MG63 (cell line): ENCODE results near the gene SRGAP1. TPM values are rescaled to one million over a fixed set of nuclear protein-coding genes. Genes with fewer than 3 reads are reported as not detected.

ENCODE experiments used
- DNase-seq: peaks from one replicate; pipeline ENCODE4 v3.0.0-alpha.2; 2020
- H3K27me3 ChIP-seq: fragments of 250-450 bp; sonication (Bioruptor Pico); 2 replicates; pipeline ENCODE4 v1.5.1; 2020; ENCODE audit warnings: mild to moderate bottlenecking, moderate library complexity
- H3K36me3 ChIP-seq: fragments of 250-450 bp; sonication (Bioruptor Pico); 2 replicates; pipeline ENCODE4 v1.5.1; 2020; ENCODE audit warnings: mild to moderate bottlenecking, moderate library complexity
- H3K4me3 ChIP-seq: fragments of 250-450 bp; sonication (Bioruptor Pico); 2 replicates; pipeline ENCODE4 v1.5.1; 2020; ENCODE audit warnings: mild to moderate bottlenecking, moderate library complexity
- H3K9me3 ChIP-seq: fragments of 250-450 bp; sonication (Bioruptor Pico); 2 replicates; pipeline ENCODE4 v1.5.1; 2020; ENCODE audit warnings: mild to moderate bottlenecking, moderate library complexity
- total RNA-seq: library from RNA; depleted of rRNA; stranded (reverse); fragments of >200 nt; shearing (Covaris generic); gene quantifications from 2 replicates; pipeline ENCODE4 v1.2.3, GENCODE V29; 2014; ENCODE audit warnings: low replicate concordance

SRGAP1 gene
- total RNA-seq, 1 experiment from 2014 or later, result 0.99 TPM

GRCh38 chr12:64042911-64043310, 198.4 kb downstream of the SRGAP1 start:
- H3K36me3 ChIP-seq, result peaks cover 7% of the 10 kb centered on the region
- H3K4me3 ChIP-seq, result no peak overlapping the region
- no peaks in the 10 kb centered on the region for H3K27me3 ChIP-seq
- H3K9me3 ChIP-seq, result no peaks in the 10 kb centered on the region
- DNase-seq, result no peak

DNA sequence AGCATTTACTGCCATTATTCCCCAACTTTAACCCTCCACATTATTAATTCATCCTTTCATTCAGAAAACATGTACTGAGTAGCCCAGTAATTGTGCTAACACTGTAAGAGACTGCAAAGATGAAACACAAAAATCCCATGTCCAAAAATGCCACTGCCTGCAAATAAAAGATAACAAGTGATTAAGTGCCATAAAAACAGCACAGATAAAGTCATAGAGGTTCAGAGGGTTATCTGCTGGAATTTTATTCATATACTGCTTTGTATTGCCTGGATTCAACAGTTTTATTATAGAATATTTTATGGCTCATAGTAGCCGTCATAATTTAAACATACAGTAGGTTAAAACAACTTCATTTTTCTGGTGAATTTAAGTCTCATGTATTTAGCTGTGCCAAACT, 199.7 kb downstream of the SRGAP1 start:
- peaks cover 1% of the 10 kb centered on the region; the same call in 1 of the 2 replicates for H3K9me3 ChIP-seq
- H3K36me3 ChIP-seq, result peaks cover 17% of the 10 kb centered on the region
- no peak for DNase-seq
- no peak overlapping the region for H3K4me3 ChIP-seq
- H3K27me3 ChIP-seq, result no peaks in the 10 kb centered on the region

- Histone ChIP-seq H3K4me3 (no peak overlapping the region), H3K9me3 (peaks cover 6% of the 10 kb centered on the region; the same call in 1 of the 2 replicates), H3K36me3 (peaks cover 42% of the 10 kb centered on the region), H3K27me3 (no peaks in the 10 kb centered on the region)
- no peak for DNase-seq
These were observed 206.6 kb downstream of the SRGAP1 start for GRCh38 chr12:64051057-64051456.

GRCh38 chr12:64053117-64053516, 208.6 kb downstream of the SRGAP1 start:
- H3K27me3 ChIP-seq, result no peaks in the 10 kb centered on the region
- peaks cover 38% of the 10 kb centered on the region for H3K36me3 ChIP-seq
- no peak for DNase-seq
- peaks cover 6% of the 10 kb centered on the region; the same call in 1 of the 2 replicates for H3K9me3 ChIP-seq
- H3K4me3 ChIP-seq, result no peak overlapping the region

GRCh38 chr12:64054079-64054520, 209.6 kb downstream of the SRGAP1 start:
- H3K4me3 ChIP-seq, result no peak overlapping the region
- H3K9me3 ChIP-seq, result peaks cover 5% of the 10 kb centered on the region; the same call in 1 of the 2 replicates
- H3K36me3 ChIP-seq, result peaks cover 30% of the 10 kb centered on the region
- DNase-seq, result no peak
- no peaks in the 10 kb centered on the region for H3K27me3 ChIP-seq

DNA sequence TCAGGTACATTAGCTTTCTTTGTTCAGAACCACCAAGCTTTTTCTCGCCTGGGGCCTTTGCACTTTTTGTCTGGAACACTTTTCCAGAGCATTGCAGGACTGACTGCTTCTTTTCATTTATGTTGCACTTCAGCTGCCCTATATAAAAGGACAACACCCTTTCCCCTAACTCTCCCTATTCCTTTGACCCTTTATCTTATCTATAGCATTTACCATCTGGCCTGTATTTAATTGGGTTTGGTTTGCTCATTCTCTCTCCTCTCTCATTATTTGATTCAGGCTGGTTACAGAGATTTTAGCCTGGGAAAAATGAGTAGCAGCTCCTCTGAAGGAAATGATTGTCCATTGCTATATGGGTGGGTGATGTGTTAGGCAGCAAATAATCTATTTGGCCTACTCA, 212.2 kb downstream of the SRGAP1 start:
- Histone ChIP-seq H3K36me3 (peaks cover 12% of the 10 kb centered on the region), H3K4me3 (no peak overlapping the region), H3K27me3 (no peaks in the 10 kb centered on the region), H3K9me3 (0 out of 2 replicates have a peak, but pooled peaks cover 2% of the 10 kb centered on the region)
- DNase-seq, result no peak

- Histone ChIP-seq H3K9me3 (0 out of 2 replicates have a peak, but pooled peaks cover 2% of the 10 kb centered on the region), H3K27me3 (no peaks in the 10 kb centered on the region), H3K4me3 (no peak overlapping the region), H3K36me3 (peaks cover 9% of the 10 kb centered on the region; the same call in 1 of the 2 replicates)
- no peak for DNase-seq
These were observed 213.2 kb downstream of the SRGAP1 start for GRCh38 chr12:64057706-64058105.

GRCh38 chr12:64058541-64059265, 214.2 kb downstream of the SRGAP1 start:
- peaks cover 9% of the 10 kb centered on the region; the same call in 1 of the 2 replicates for H3K36me3 ChIP-seq
- H3K9me3 ChIP-seq, result 0 out of 2 replicates have a peak, but pooled peaks cover 2% of the 10 kb centered on the region
- H3K4me3 ChIP-seq, result no peak overlapping the region
- no peak for DNase-seq
- H3K27me3 ChIP-seq, result no peaks in the 10 kb centered on the region

- DNase-seq, result no peak
- H3K36me3 ChIP-seq, result peaks cover 5% of the 10 kb centered on the region; the same call in 1 of the 2 replicates
- no peaks in the 10 kb centered on the region for H3K27me3 ChIP-seq
- no peak overlapping the region for H3K4me3 ChIP-seq
- H3K9me3 ChIP-seq, result no peaks in the 10 kb centered on the region
These were observed 215.2 kb downstream of the SRGAP1 start for GRCh38 chr12:64059685-64060084.

GRCh38 chr12:64061868-64062375, 217.4 kb downstream of the SRGAP1 start:
- Histone ChIP-seq H3K4me3 (no peak overlapping the region), H3K36me3 (peaks cover 15% of the 10 kb centered on the region), H3K27me3 (no peaks in the 10 kb centered on the region), H3K9me3 (no peaks in the 10 kb centered on the region)
- no peak for DNase-seq

- DNase-seq, result no peak
- Histone ChIP-seq H3K27me3 (no peaks in the 10 kb centered on the region), H3K4me3 (no peak overlapping the region), H3K36me3 (peaks cover 15% of the 10 kb centered on the region), H3K9me3 (no peaks in the 10 kb centered on the region)
These were observed 218.6 kb downstream of the SRGAP1 start for GRCh38 chr12:64063121-64063520.

- Histone ChIP-seq H3K27me3 (no peaks in the 10 kb centered on the region), H3K9me3 (no peaks in the 10 kb centered on the region), H3K36me3 (peaks cover 15% of the 10 kb centered on the region), H3K4me3 (no peak overlapping the region)
- no peak for DNase-seq
These were observed 219.7 kb downstream of the SRGAP1 start for GRCh38 chr12:64064240-64064639.

GRCh38 chr12:64064706-64065105, 220.2 kb downstream of the SRGAP1 start:
- Histone ChIP-seq H3K4me3 (no peak overlapping the region), H3K9me3 (no peaks in the 10 kb centered on the region), H3K36me3 (peaks cover 15% of the 10 kb centered on the region), H3K27me3 (no peaks in the 10 kb centered on the region)
- no peak for DNase-seq

- no peak for DNase-seq
- Histone ChIP-seq H3K4me3 (no peak overlapping the region), H3K9me3 (no peaks in the 10 kb centered on the region), H3K36me3 (peaks cover 15% of the 10 kb centered on the region), H3K27me3 (no peaks in the 10 kb centered on the region)
These were observed 221.5 kb downstream of the SRGAP1 start for GRCh38 chr12:64065881-64066451.

GRCh38 chr12:64066776-64067175, 222.3 kb downstream of the SRGAP1 start:
- no peak for DNase-seq
- peaks cover 18% of the 10 kb centered on the region for H3K36me3 ChIP-seq
- no peak overlapping the region for H3K4me3 ChIP-seq
- H3K27me3 ChIP-seq, result no peaks in the 10 kb centered on the region
- H3K9me3 ChIP-seq, result no peaks in the 10 kb centered on the region

GRCh38 chr12:64070454-64070853, 226.0 kb downstream of the SRGAP1 start:
- H3K9me3 ChIP-seq, result no peaks in the 10 kb centered on the region
- no peak overlapping the region for H3K4me3 ChIP-seq
- no peaks in the 10 kb centered on the region for H3K27me3 ChIP-seq
- no peak for DNase-seq
- peaks cover 27% of the 10 kb centered on the region for H3K36me3 ChIP-seq

- Histone ChIP-seq H3K4me3 (no peak overlapping the region), H3K9me3 (no peaks in the 10 kb centered on the region), H3K27me3 (no peaks in the 10 kb centered on the region), H3K36me3 (peaks cover 20% of the 10 kb centered on the region)
- DNase-seq, result no peak
These were observed 228.5 kb downstream of the SRGAP1 start for GRCh38 chr12:64072916-64073575.
